GM20431 (cell line): ENCODE results near the gene VTN.

Experiments used
- in situ Hi-C: fragments of 300-500 bp; cut with MseI, MboI; formaldehyde crosslinking; loops from one replicate; pipeline ENCODE4 v1.15.0; 2020; ENCODE audit warnings: low sequenced_read_pairs; ENCODE audit not compliant: unreplicated experiment

The VTN gene, protein sequence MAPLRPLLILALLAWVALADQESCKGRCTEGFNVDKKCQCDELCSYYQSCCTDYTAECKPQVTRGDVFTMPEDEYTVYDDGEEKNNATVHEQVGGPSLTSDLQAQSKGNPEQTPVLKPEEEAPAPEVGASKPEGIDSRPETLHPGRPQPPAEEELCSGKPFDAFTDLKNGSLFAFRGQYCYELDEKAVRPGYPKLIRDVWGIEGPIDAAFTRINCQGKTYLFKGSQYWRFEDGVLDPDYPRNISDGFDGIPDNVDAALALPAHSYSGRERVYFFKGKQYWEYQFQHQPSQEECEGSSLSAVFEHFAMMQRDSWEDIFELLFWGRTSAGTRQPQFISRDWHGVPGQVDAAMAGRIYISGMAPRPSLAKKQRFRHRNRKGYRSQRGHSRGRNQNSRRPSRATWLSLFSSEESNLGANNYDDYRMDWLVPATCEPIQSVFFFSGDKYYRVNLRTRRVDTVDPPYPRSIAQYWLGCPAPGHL

DNA sequence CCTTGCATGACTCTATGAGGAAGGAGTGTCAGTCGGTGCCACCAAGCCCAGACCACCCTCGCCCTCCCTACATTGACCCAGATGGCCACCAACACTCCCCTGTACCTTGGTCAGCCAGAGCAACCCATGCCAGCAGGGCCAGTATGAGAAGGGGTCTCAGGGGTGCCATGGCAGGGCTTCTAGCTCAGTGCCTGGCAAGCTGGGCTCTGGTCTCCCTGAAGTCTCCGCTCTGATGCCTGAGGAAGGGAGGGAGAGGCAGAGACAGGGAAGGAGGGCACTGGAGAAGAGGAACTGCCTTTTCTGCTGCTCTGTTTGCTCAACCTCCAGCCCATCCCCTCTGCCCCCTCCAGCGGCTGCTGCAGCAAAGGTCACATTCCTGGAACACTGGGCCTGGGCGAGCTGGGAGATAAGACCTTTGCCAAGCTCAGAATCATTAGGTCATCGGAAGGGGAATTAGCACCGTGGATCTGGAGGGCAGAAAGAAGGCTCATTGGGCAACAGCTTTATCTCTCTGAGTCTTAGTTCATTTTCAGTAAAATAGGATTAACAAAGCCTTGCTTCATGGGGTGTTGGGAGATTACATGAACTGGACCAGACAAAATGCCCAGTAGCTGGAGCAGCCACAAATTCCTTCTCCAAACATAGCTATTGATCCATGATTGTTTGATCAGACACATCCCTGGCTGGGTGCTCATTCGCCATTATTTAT, at the start of gene VTN:
Gene VTN, minus strand, starts transcription at position 273 of the 709 bp plus-strand sequence. Its CDS starts 104 bp downstream, at position 169.
- in situ Hi-C loops, result no loop called here

DNA sequence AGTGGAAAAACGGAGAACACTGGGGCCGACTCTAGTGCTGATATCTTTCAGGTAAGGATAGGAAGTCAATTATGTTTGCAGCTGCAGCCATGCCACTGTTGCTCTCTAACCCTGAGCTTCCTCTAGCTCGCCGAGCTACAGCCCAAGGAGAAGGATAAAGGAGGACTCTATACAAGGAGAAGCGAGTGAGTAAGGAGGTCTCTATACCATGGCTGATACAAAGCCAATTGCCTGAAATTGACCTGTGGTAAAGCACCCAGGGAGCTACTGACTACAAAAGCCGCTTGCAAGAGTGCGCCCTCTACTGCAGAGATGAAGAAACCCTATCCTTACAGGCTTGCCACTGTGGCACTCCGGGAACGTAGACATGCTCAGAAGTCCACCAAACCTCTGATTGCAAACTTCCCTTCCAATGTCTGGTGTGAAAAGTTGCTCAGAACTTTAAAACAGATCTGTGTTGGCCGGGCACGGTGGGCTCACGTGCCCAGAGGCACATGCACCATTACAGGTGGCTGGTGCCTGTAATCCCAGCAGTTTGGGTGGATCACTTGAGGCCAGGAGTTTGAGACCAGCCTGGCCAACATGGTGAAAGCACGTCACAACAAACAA, 46.7 kb upstream of the VTN start:
- in situ Hi-C loops, result no loop called here

DNA sequence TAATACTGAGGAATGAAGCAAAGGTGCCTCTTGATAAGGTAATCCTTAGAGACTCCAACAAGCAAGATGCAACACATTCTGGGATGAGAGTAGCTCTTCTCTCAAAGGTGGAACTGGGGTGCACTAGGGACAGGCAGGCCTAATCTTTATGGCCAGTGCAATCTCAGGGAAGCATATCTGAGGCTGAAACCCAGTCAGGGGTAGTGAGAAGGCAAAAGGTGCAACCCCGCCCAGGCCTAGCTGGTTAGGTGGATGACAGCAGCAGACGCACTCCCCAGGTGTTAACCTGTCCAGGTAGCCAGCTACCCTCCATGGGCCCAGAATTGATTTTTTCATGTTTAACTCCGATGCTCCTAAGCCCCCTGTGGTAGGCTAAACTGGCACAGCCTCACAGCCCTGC, 45.8 kb upstream of the VTN start:
- in situ Hi-C loops, result no loop called here

DNA sequence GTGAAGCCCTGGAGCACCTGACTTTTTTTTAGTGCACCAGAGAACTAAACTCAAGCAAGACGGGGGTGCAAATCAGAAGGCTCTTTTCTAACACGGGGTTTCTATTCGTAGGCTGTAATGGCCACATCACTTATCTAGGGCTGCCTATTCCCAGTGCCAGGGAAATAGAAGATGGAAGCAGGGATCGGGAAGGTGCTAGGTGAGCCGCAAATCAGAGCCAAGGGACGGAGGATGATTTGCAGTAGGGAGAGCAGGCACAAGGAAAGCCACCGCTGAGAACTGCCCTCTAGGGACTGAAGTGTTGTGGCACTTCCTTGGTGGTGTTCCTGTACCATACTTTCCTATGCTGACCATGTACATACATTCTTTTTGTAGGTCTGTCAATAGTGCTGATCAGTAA, 43.7 kb upstream of the VTN start:
- in situ Hi-C loops, result no loop called here

DNA sequence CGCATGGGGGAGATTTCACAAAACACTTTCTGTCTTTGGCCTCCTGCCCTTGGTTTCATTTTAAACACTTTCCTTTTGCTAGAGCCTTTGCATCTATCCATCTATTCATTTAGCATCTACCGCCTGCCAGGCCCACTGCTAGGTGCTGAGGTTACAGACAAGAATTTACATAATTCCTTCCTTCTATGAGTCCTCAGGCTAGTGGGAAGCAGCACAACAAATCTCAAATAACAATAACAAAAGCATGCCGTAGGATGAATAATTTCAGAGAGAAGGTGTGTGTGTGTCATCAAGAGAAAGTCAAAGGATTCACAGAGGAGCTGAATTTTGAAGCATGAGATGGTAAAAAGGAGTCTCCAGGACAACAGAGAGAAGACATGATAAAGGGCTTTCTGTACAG, 42.0 kb upstream of the VTN start:
- in situ Hi-C loops, result no loop called here

DNA sequence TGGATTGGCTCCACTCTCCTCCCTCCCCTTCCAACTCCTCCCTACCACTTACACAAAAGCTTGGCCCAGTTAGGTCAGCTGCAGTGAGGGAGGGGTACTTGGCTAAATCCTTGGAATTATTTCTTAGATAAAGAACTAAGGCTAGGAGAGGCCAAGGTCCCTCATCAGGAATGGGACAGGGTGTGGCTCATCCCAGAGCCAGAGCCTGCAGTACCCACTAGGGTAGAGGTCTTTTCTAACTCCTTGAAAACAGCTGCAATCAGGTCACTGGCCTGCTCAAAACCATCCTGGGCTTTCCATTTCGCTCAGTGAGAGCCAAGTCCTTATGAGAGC, 37.8 kb upstream of the VTN start:
- in situ Hi-C loops, result no loop called here

DNA sequence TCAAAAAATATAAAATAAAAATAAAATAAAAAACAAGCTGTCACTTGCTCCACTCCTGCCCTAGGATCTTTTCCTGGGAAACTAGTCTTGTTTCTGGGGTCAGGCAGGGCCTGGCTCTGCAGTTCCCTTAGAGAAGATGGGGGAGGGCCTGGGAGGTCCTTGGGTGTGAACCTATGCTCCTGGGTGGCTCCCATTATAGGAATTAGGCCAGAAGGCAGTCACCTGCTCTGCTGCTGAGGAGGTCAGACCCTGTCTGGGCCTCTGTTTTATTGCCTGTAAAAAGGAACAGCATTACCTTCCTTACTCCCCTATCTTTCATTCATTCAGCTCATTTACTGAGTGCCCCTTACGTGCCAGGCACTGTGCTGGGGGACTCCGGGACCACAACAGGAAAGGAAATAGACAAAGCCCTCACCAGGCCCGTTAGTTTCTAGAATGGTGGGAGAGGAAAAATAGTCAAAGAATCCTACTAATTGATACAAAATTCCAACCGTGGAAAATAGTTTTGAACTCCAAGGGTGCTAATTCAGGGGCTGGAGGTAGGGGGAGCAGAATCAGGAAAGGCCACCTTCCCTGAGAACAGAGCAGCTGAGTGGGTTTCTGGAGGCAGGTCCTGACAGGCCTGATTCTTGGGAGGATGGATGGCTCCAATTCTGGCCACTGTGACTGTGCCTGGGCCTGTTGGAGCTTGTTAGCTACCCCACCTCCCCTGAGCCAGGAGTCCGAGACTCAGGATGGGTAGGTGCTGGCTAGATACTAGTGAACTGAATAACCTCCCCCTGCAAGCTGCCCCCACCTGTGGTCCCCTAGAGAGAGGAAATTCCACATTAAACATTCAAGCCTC, 37.2 kb upstream of the VTN start:
- in situ Hi-C loops, result no loop called here

DNA sequence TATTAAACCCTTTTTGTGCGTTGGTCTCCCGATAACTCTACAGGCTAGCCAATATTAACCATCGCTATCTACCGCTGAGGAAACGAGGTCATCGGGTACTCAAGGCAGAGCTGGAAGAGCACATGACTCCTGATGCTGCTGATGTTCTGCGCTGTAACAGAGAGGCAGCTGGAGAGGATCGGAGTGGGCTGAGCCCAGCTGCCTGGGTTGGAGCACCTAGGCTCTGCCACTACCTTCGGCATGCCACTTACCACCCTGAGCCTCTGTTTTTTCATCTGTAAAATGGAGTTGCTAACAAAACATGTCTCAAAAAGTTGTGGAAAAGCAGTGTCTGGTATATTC, 36.3 kb upstream of the VTN start:
- in situ Hi-C loops, result no loop called here

DNA sequence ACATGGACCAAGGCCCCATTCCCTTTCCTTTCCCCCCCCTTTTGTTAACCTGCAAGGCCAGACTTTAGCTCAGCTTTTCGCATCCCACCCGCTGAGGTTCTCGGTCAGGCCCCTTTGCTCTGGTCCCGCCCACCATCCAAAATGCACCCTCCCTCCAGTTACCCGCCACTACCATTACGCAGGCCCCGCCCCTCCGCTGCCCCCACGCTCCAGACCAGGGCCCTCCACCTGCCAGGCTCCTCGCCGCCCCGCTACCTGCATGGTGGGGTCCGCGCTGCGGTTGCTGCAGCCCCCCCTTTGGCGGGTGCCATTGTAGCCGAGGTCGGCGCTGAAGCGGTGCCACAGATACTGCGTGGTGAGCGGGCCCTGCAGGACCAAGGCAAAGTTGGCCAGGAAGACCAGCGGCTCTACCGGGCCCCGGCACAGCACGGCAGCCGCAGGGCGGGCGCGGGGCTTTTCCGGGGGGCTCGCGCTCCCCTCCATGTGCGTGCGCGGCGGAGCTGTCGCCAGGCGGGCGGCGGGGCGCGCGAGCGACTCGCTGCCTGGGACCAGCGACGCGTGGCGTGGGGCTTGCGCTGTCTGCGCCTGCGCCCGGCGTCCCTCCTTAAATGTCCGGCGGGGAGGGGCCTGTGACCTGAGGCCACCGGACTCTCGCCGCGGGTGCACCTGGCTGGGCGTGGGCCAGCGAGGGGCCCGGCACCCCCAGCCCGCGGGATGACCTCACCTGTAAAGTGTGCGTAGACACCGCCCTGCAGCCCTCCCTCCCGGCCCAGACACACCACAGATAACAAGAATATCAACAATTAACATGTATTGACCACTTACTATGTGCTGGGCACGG, 35.7 kb upstream of the VTN start, which contains the start of gene SLC46A1:
Gene SLC46A1, minus strand, starts transcription at position 581 of the 841 bp plus-strand sequence. Its CDS starts 98 bp downstream, at position 483.
- in situ Hi-C loops, result no loop called here

DNA sequence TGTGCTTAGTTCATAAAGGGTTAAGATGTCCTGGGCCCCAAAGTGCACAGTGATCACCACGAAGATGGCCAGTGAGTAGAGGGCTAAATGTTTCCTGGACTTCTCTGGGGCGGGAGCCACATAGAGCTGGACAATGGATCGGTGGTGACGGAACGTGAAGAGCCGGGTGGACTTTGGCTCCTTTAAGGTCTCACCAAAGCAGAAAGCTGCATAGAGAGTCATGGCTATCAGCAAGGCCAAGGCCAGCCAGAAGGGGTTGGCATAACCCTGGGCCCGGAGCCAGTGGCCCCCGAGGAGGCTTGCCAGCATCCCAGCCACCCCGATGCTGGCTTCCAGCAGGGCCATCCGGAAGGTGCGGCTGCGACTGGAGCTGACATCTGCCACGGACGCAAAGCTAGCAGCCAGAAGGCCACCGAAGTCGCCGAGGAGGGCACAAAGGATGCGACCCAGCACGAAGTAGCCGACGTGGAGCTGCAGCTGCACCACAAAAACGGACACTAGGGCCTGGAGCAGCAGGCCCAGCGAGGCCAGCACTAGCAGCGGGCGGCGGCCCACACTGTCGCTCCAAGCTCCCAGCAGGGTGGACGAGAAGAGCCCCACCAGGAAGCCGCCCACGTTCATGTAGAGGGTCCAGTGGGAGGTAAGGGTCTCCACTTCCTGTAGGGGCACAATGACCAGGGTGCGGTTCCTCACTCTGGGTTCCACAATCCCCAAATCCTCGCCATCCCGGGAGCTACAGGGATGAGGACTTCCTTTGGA, 34.9 kb upstream of the VTN start:
- in situ Hi-C loops, result no loop called here

DNA sequence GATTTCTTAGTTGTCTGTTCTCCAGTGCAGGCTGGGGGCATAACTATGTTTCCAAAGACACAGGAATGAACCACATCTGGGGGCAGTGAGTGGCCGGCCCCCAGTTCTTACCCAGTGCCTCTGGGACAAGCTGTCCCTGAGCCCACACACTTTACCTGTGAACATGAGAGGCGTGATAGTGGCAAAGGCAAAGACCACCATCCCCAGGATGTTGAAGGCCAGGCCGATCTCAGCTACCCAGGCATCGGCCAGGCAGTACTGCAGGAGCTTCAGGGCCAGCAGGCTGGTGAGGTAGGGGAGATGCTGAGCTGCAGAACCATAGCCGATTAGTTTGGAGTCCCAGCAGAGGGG, 34.3 kb upstream of the VTN start:
- in situ Hi-C loops, result no loop called here

DNA sequence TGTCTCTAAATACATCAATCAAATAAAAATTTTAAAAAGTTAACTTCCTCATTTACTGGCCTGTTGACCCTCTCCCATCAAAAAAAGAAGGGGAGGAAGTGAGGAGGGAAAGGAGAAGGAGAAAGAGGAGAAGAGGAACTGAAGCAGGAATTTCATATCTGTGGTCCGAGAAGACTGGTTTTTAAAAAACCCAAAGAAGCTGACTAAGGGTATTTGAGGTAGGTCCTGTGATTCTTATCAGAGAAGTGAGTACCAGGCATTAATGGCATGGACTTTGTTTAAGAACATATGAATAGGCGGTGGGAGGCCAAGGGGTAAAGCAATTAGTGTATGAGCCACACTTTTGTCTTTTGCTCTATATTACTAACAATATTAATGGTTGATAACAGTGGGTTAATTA, 33.9 kb upstream of the VTN start:
- in situ Hi-C loops, result no loop called here

DNA sequence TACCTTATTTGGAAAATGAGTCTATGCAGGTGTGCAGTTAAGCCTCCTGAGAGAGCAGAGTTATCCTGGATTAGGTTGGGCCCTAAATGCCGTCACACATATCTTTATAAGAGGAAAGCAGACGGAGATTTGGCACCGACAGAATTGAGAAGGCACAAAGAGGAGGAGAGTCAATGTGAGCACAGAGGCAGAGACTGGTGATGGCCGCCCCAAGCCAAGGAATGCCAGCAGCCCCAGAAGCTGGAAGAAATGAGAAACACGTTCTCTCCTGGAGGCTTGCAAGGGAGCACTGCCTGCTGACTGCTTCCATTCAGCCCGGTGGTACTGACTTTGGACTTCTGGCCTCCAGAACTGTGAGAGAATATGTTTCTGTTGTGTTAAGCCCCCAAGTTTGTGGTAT, 32.7 kb upstream of the VTN start:
- in situ Hi-C loops, result no loop called here

DNA sequence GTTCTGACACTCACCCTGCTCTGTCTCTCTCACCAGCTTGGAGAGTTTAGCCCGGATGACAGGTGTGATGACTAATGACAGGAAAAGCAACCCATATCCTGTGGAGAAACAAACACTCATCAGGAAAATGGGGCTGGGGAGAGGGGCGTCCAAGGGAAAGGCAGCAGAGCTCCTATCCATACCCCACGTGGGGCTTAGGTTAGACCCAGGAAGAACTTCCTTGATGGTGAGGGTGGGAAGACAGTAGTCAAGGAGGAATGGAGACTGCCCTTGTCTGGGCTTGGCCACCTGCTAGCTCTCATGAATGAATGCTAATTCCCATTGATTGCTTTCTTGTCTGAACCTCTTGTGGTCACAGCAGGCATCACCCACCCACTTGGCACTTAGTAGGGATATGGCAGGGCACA, 32.1 kb upstream of the VTN start:
- in situ Hi-C loops, result no loop called here

DNA sequence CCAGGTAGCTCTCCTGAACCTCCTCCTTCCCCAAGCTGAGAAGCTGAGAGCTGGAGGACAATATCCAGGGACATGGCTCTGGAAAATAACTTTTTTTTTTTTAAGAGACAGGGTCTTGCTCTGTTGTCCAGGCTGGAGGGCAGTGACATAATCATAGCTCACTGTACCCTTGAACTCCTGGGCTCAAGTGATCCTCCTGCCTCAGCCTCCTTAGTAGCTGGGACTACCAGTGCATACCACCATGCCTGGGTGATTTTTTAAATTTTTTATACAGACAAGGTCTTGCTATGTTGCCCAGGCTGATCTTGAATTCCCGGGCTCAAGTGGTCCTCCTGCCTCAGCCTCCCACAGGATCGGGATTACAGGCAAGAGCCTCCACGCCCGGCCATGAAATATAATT, 29.7 kb upstream of the VTN start:
- in situ Hi-C loops, result no loop called here

DNA sequence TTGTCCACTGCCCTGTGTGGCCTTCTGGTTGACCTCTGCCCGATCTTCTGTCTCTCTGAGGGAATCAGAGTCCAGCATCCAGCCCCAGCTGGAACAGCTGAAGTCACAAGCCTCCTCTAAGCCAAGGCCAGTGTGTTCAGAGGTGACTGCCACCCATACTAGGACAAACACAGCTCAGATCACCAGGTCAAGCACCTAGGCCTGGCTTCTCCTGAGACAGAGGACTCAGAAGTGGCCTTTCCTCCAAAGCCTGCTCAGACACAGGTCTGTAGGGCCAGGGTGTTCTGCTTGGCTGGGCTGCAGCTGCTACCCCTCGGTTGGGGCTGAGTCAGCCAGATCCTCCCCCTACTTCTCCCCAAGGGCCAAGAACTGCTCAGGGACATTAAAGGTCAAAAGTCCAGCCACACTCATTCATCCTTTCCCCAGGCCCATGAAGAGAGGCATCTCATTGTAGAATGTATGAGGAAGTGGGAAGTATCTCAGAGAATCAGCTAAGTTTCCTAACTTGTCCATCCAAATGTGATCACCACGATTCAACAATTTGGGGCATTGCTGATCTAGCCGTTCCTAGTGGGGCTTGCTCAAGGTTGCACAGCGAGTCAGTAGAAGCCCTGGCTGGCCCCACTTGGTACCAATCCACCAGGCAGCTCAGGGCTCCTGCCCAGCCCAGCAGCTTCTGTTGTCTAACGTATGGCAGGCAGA, 28.3 kb upstream of the VTN start:
- in situ Hi-C loops, result no loop called here

DNA sequence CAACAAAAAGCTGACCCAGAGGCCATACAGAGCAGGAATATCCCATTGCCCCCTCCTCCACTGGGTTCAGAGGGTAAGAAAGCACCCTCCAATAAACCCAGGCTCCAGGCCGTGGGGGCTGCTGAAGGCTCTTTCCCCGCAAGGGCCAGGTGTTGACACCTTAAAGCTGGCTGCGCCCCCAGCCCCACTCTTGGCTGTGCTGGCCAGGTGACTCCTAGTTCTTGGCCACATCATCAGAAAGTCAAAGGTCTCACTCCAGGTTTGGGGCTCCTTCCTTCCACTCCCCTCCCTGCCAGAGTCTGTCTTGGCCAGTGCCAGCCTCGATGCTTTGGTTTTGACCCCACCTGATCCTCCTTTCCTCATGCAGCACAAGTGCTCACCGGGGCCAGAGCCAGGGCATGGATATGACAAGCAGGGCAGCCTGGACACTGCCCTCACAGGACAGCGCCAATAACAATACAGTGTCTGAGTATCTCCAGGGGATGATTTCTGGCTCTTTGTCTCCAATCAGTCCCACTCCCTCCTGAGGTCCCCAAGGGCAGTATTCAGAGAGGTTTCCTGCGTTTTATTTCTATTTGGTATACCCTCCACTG, 27.7 kb upstream of the VTN start:
- in situ Hi-C loops, result no loop called here

DNA sequence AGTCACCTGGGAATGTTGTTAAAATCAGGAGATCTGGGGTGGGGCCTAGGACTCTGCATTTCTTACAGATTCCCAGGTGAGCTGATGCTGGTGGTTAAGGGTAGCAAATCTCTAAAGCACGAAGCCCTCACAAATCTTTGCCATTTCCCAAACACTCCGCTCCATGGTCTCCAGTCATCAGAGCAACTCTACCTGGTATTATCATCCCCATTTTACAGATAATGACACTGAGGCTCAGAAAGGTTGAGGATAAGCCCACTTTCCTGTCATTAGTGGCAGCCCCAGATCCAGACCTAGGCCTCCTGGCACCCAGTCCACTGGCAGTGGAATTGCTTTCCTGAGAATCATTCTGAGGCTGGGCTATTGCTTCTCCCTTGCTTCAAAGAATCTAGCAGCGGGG, 27.2 kb upstream of the VTN start:
- in situ Hi-C loops, result no loop called here
